Panc1 (cell line): ENCODE results near the gene CHRDL2.

Source experiments
- POLR2AphosphoS5 ChIP-seq: IDR thresholded peaks from 2 replicates; pipeline ENCODE4 v1.6.1; 2012; ENCODE audit warnings: mild to moderate bottlenecking, low read depth, low read length, moderate library complexity
- TF ChIP-seq, protein P1 (sequence below): fragments of 450-650 bp; IDR thresholded peaks from 2 replicates; pipeline ENCODE4 v1.5.1; 2017; ENCODE audit warnings: mild to moderate bottlenecking

DNA sequence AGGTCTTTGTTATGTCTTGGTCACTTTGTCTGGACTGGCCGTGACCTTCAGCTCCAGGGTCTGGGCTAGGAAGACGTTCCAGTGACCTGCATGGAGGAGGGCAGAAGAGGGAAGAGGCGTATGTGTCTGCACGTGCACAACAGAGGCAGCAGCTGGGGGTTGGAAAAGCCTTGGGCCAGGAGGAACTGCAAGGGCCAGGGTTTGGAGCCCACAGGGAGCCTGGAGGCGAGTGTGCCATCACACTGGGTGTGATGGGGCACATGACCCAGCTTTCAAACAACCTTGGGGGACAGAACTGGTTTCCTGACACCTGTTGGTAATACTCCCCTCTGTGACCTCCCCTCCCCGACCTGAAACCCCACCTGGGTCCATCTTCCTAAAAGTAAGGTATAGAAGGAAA, 34.7 kb downstream of the CHRDL2 start:
- TF ChIP-seq, protein P1, sequence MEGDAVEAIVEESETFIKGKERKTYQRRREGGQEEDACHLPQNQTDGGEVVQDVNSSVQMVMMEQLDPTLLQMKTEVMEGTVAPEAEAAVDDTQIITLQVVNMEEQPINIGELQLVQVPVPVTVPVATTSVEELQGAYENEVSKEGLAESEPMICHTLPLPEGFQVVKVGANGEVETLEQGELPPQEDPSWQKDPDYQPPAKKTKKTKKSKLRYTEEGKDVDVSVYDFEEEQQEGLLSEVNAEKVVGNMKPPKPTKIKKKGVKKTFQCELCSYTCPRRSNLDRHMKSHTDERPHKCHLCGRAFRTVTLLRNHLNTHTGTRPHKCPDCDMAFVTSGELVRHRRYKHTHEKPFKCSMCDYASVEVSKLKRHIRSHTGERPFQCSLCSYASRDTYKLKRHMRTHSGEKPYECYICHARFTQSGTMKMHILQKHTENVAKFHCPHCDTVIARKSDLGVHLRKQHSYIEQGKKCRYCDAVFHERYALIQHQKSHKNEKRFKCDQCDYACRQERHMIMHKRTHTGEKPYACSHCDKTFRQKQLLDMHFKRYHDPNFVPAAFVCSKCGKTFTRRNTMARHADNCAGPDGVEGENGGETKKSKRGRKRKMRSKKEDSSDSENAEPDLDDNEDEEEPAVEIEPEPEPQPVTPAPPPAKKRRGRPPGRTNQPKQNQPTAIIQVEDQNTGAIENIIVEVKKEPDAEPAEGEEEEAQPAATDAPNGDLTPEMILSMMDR: no peak
- no peak for TF ChIP-seq POLR2AphosphoS5
